ENCODE data around the gene SEC24D.

SEC24D gene

GRCh38 chr4:118839221-118839927, 3.4 kb upstream of the SEC24D start:
- Histone ChIP-seq H2AFZ (ENCODE audit: low read length) (no peak overlapping the region), H3K36me3 (ENCODE audit: insufficient read depth, low read length) (no peaks in the 10 kb centered on the region), H3K4me3 (ENCODE audit: low read length, poor library complexity, severe bottlenecking) (no peak overlapping the region), H3F3A (ENCODE audit: low read depth) (no peaks in the 10 kb centered on the region), H3K79me2 (ENCODE audit: insufficient read depth, low read length) (peaks cover 10% of the 10 kb centered on the region), H3K9me2 (replicated peaks; ENCODE audit: low read depth, low read length) (no peaks in the 10 kb centered on the region), H3K4me1 (ENCODE audit: insufficient read depth, low read length, poor library complexity, severe bottlenecking) (peaks cover 14% of the 10 kb centered on the region), H4K20me1 (ENCODE audit: insufficient read depth, low read length, poor library complexity, severe bottlenecking) (peaks cover 4% of the 10 kb centered on the region), H3K9ac (ENCODE audit: low read depth, low read length, poor library complexity, severe bottlenecking) (no peak overlapping the region), H3K4me2 (ENCODE audit: low read depth, low read length, poor library complexity, severe bottlenecking) (no peak overlapping the region), H3K9me3 (ENCODE audit: insufficient read depth, low read depth, low read length) (no peaks in the 10 kb centered on the region), H3K27me3 (ENCODE audit: insufficient read depth, low read length, poor library complexity, severe bottlenecking) (no peaks in the 10 kb centered on the region)
- TF ChIP-seq EZH2phosphoT487 (IDR thresholded peaks at IDR 0.05; ENCODE audit: borderline replicate concordance) (no peak), CTCF (conservative IDR thresholded peaks at IDR 0.05; ENCODE audit: low read length) (peak; percentile 20; the same call in 1 of the 2 replicates)

- H3F3A ChIP-seq (ENCODE audit: low read depth), result no peaks in the 10 kb centered on the region
- peaks cover 30% of the 10 kb centered on the region for H3K4me1 ChIP-seq (ENCODE audit: insufficient read depth, low read length, poor library complexity, severe bottlenecking)
- peaks cover 23% of the 10 kb centered on the region for H4K20me1 ChIP-seq (ENCODE audit: insufficient read depth, low read length, poor library complexity, severe bottlenecking)
- no peak for TF ChIP-seq CTCF (conservative IDR thresholded peaks at IDR 0.05; ENCODE audit: low read length)
- no peak for TF ChIP-seq EZH2phosphoT487 (IDR thresholded peaks at IDR 0.05; ENCODE audit: borderline replicate concordance)
- H3K9me2 ChIP-seq (replicated peaks; ENCODE audit: low read depth, low read length), result no peaks in the 10 kb centered on the region
- H3K9ac ChIP-seq (ENCODE audit: low read depth, low read length, poor library complexity, severe bottlenecking), result peak overlapping the region; percentile 88
- H3K36me3 ChIP-seq (ENCODE audit: insufficient read depth, low read length), result no peaks in the 10 kb centered on the region
- H3K4me2 ChIP-seq (ENCODE audit: low read depth, low read length, poor library complexity, severe bottlenecking), result peak overlapping the region; percentile 100
- H3K4me3 ChIP-seq (ENCODE audit: low read length, poor library complexity, severe bottlenecking), result peak overlapping the region; percentile 99
- no peaks in the 10 kb centered on the region for H3K27me3 ChIP-seq (ENCODE audit: insufficient read depth, low read length, poor library complexity, severe bottlenecking)
- peaks cover 25% of the 10 kb centered on the region for H3K79me2 ChIP-seq (ENCODE audit: insufficient read depth, low read length)
- 0 out of 2 replicates have a peak overlapping the region, but pooled peaks have one; percentile 100 for H2AFZ ChIP-seq (ENCODE audit: low read length)
- H3K9me3 ChIP-seq (ENCODE audit: insufficient read depth, low read depth, low read length), result no peaks in the 10 kb centered on the region
Observed at GRCh38 chr4:118837121-118837507, 1.2 kb upstream of the SEC24D start.

GRCh38 chr4:118836301-118837120, 585 bp upstream of the SEC24D start:
- Histone ChIP-seq H3K4me3 (ENCODE audit: low read length, poor library complexity, severe bottlenecking) (peak overlapping the region; percentile 99), H3K9me3 (ENCODE audit: insufficient read depth, low read depth, low read length) (no peaks in the 10 kb centered on the region), H4K20me1 (ENCODE audit: insufficient read depth, low read length, poor library complexity, severe bottlenecking) (peaks cover 23% of the 10 kb centered on the region), H3K36me3 (ENCODE audit: insufficient read depth, low read length) (no peaks in the 10 kb centered on the region), H3K9ac (ENCODE audit: low read depth, low read length, poor library complexity, severe bottlenecking) (peak overlapping the region; percentile 88), H2AFZ (ENCODE audit: low read length) (peak overlapping the region; percentile 100), H3K27me3 (ENCODE audit: insufficient read depth, low read length, poor library complexity, severe bottlenecking) (no peaks in the 10 kb centered on the region), H3K4me2 (ENCODE audit: low read depth, low read length, poor library complexity, severe bottlenecking) (peak overlapping the region; percentile 100), H3K9me2 (replicated peaks; ENCODE audit: low read depth, low read length) (no peaks in the 10 kb centered on the region), H3K79me2 (ENCODE audit: insufficient read depth, low read length) (peaks cover 28% of the 10 kb centered on the region), H3F3A (ENCODE audit: low read depth) (no peaks in the 10 kb centered on the region), H3K4me1 (ENCODE audit: insufficient read depth, low read length, poor library complexity, severe bottlenecking) (peaks cover 30% of the 10 kb centered on the region)
- TF ChIP-seq CTCF (conservative IDR thresholded peaks at IDR 0.05; ENCODE audit: low read length) (no peak), EZH2phosphoT487 (IDR thresholded peaks at IDR 0.05; ENCODE audit: borderline replicate concordance) (no peak)
